OCI-LY3 (cell line): ENCODE measurements around the gene TSPAN15.

ENCODE experiments used
- EZH2phosphoT487 ChIP-seq: fragments of 200-600 bp; shearing (Covaris generic); IDR thresholded peaks from 2 replicates; pipeline ENCODE4 v1.6.1; 2018; ENCODE audit warnings: antibody characterized with exemption, mixed run types, low read depth
- TF ChIP-seq, protein P1 (sequence below): fragments of 200-600, 300-600 bp; sonication (generic); IDR thresholded peaks from 2 replicates; pipeline ENCODE4 v1.5.1; 2014; ENCODE audit warnings: antibody characterized with exemption, low read length, low read depth

DNA sequence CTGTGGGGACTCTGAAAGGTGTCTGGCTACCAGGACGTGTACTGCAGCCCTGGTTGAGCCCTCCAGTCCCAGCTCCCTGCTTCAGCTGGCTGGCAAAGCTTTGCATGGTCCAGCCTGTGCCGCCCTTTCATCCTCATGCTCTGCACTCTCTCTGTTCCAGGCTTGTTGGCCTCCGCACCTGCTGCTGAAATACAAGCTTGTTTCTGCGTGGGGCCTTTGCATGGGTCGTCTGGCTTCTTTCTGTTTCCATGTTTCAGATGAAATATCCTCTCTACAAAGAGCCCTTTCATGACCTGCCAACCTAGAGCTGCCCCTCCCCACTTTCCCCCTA is 45.9 kb downstream of the TSPAN15 start:
- TF ChIP-seq, protein P1, sequence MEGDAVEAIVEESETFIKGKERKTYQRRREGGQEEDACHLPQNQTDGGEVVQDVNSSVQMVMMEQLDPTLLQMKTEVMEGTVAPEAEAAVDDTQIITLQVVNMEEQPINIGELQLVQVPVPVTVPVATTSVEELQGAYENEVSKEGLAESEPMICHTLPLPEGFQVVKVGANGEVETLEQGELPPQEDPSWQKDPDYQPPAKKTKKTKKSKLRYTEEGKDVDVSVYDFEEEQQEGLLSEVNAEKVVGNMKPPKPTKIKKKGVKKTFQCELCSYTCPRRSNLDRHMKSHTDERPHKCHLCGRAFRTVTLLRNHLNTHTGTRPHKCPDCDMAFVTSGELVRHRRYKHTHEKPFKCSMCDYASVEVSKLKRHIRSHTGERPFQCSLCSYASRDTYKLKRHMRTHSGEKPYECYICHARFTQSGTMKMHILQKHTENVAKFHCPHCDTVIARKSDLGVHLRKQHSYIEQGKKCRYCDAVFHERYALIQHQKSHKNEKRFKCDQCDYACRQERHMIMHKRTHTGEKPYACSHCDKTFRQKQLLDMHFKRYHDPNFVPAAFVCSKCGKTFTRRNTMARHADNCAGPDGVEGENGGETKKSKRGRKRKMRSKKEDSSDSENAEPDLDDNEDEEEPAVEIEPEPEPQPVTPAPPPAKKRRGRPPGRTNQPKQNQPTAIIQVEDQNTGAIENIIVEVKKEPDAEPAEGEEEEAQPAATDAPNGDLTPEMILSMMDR: no peak
- no peak for TF ChIP-seq EZH2phosphoT487
